IgD-negative memory B cell (primary cell): ENCODE measurements around the gene NDE1. TPM values are rescaled to one million over a fixed set of nuclear protein-coding genes. Genes with fewer than 3 reads are reported as not detected.
A peak's percentile ranks its signal among the peaks of the same experiment; 100 is the strongest.

Source experiments
- H3K27ac Mint-ChIP-seq, 3 donors: one replicate each; pipeline ENCODE4 v1.8.0; 2020 to 2022; ENCODE audit warnings: mild to moderate bottlenecking in 3 of 3, mixed read lengths in 3 of 3, moderate library complexity in 1 of 3
- H3K27me3 Mint-ChIP-seq: one replicate; pipeline ENCODE4 v1.8.0; 2021; ENCODE audit warnings: mixed read lengths
- H3K36me3 Mint-ChIP-seq: one replicate; pipeline ENCODE4 v1.8.0; 2020; ENCODE audit warnings: mild to moderate bottlenecking, mixed read lengths
- H3K4me1 Mint-ChIP-seq, 3 donors: one replicate each; pipeline ENCODE4 v1.8.0; 2020 to 2022; ENCODE audit warnings: mixed read lengths in 3 of 3, mild to moderate bottlenecking in 1 of 3
- H3K4me3 Mint-ChIP-seq, 4 donors: one replicate each; pipeline ENCODE4 v1.8.0; 2020 to 2022; ENCODE audit warnings: mild to moderate bottlenecking in 4 of 4, mixed read lengths in 4 of 4, moderate library complexity in 3 of 4
- H3K9me3 Mint-ChIP-seq, 3 donors: one replicate each; pipeline ENCODE4 v1.8.0; 2020 to 2021; ENCODE audit warnings: mixed read lengths in 3 of 3, mild to moderate bottlenecking in 1 of 3
- polyA plus RNA-seq: library from polyadenylated mRNA; unstranded; fragments of 300-500 nt; fragmentation: Illumina TruSeq; gene quantifications from one replicate; pipeline ENCODE4 v1.2.3, GENCODE V29; 2021

NDE1 gene
- polyA plus RNA-seq, 1 donor from 2014 or later = 79.2 TPM

DNA sequence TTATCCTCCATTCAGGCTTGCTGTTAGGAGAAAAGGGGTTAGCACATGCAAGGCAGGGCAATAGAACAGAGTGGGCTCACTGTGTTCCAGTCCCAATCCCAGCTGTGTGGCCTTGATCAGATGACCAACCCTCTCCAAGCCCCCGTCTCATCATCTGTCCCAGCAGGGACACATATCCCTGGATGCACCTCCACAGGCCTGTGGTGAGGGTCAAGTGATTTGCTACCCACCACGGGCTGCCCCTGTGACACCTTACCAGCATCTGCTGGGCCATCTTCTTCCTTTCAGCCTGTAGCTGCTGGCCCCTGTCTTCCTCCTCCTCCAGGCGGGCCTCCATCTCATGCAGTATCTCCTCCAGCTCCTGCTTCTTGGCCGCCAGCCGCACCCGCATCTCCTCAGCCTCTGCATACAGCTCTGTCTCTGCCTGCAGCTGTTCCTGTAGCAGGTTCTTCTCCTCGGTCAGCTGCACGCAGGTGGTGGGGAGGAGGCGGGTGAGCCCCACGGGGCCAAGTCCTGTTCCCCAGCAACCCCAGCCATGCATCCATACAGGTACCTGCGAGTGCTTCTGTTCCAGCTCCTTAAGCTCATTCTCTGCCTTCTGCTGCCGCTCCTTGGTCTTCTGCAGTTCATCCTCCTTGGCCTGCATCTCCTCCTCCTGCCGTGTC, 91.3 kb downstream of the NDE1 start:
- Mint-ChIP-seq H3K9me3 (peaks cover 0 to 5% (median 0%) of the 10 kb centered on the region in 3 donors), H3K27me3 (no peaks in the 10 kb centered on the region), H3K27ac (peak overlapping the region in 2 of 3 donors; percentile 51 to 78), H3K36me3 (peaks cover 17% of the 10 kb centered on the region), H3K4me1 (peaks cover 0 to 4% (median 1%) of the 10 kb centered on the region in 3 donors), H3K4me3 (no peak overlapping the region)

DNA sequence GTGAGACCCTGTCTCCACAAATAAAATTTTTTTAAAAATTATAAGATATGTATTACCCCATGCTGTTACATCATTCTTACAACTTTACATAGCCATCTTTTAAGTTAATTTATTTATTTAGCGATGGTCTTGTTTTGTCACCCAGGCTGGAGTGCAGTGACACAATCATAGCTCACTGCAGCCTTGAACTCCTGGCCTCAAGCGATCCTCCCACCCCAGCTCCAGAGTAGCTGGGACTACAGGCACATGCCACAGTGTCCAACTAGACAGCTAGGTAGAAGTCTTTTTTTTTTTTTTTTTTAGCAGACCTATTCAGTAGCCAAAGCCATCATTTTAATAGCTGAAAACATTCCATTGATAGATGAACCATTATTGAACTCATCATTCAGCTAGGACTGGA, 92.7 kb downstream of the NDE1 start:
- no peak overlapping the region for H3K27ac Mint-ChIP-seq
- H3K9me3 Mint-ChIP-seq = peaks cover 0 to 5% (median 0%) of the 10 kb centered on the region in 3 donors
- H3K4me3 Mint-ChIP-seq = no peak overlapping the region
- peaks cover 17% of the 10 kb centered on the region for H3K36me3 Mint-ChIP-seq
- H3K4me1 Mint-ChIP-seq = peaks cover 0 to 4% (median 1%) of the 10 kb centered on the region in 3 donors
- no peaks in the 10 kb centered on the region for H3K27me3 Mint-ChIP-seq

DNA sequence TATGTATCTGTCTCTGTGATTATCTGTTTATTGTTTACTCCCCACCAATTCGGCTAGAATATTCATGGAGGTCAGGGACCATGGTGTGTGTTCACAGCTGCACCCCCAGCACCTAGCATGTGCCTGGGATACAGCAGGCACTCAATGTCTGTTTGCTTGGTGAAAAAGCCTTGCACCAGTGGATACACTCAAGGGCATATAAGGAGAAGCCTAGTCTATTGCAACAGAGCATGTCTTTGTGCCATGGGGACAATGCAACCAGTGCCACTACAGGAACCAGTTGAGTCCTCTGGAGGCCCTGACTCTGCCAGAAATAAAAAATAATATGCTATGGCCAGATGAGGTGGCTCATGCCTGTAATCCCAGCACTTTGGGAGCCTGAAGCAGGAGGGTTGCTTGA, 93.6 kb downstream of the NDE1 start:
- peaks cover 17% of the 10 kb centered on the region for H3K36me3 Mint-ChIP-seq
- peak overlapping the region in 1 of 3 donors; percentile 27 for H3K27ac Mint-ChIP-seq
- H3K9me3 Mint-ChIP-seq = peaks cover 0 to 5% (median 0%) of the 10 kb centered on the region in 3 donors
- H3K27me3 Mint-ChIP-seq = no peaks in the 10 kb centered on the region
- peaks cover 0 to 4% (median 1%) of the 10 kb centered on the region in 3 donors for H3K4me1 Mint-ChIP-seq
- no peak overlapping the region for H3K4me3 Mint-ChIP-seq

DNA sequence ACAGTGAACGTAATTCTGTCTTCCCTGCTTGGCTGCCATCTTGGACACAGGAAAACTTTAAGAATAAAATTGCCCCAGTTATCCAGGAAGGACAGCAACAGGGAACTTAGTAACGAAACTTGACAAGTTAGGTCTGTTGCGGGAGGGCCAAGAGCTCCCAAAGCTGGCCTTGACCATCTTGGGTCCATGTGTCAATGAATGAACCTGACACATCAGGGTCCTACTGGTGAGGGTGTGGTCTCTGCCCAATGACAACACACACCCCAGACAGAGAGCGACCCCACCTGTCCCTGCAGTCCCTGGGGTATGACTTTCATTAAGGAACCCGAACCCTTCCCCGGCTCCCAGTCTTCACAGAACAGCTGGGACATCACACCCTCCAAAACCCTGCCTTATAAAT, 96.3 kb downstream of the NDE1 start:
- Mint-ChIP-seq H3K4me1 (peaks cover 0 to 4% (median 1%) of the 10 kb centered on the region in 3 donors), H3K27ac (no peak overlapping the region), H3K36me3 (peaks cover 9% of the 10 kb centered on the region), H3K9me3 (peaks cover 0 to 5% (median 0%) of the 10 kb centered on the region in 3 donors), H3K4me3 (no peak overlapping the region), H3K27me3 (no peaks in the 10 kb centered on the region)

DNA sequence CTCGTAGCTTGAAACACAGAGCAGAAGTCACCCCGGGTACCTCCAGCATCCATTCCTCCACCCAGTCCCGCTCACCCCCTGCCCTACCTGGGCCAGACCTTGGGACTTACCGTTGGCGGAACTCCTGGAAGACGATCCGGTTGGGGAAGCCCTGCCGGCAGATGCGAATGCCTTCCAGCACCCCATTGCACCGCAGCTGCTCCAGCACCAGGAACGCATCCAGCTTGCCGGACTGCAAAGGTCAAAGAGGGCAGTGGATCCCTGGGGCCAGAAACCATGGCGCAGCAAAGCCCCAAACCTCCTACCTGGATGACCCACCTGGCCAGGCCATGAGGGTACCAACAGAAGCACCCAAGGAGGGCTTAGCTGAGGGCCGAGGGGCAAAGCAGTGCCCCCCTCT, 97.9 kb downstream of the NDE1 start:
- no peaks in the 10 kb centered on the region for H3K27me3 Mint-ChIP-seq
- peaks cover 4% of the 10 kb centered on the region for H3K36me3 Mint-ChIP-seq
- no peaks in the 10 kb centered on the region for H3K4me1 Mint-ChIP-seq
- H3K9me3 Mint-ChIP-seq = no peaks in the 10 kb centered on the region
- no peak overlapping the region for H3K4me3 Mint-ChIP-seq
- no peak overlapping the region for H3K27ac Mint-ChIP-seq

DNA sequence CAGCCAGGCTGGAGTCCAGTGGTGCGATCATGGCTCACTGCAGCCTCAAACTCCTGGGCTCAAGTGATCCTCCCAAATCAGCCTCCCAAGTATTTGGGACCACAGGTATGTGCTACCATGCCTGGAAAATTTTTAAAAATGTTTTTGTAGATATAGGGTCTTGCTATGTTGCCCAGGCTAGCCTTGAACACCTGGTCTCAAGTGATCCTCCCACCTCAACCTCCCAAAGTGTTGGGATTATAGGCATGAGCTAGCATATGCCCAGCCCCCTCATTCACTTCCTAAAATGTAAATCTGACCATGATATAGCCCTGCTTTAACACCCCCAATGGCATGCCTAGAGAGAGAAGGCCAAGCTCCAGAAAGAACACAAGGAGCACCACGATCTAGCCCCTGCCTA, 98.6 kb downstream of the NDE1 start:
- Mint-ChIP-seq H3K4me3 (peak overlapping the region in 1 of 4 donors; percentile 6), H3K4me1 (no peaks in the 10 kb centered on the region), H3K27ac (no peak overlapping the region), H3K9me3 (no peaks in the 10 kb centered on the region), H3K27me3 (no peaks in the 10 kb centered on the region), H3K36me3 (peaks cover 2% of the 10 kb centered on the region)

DNA sequence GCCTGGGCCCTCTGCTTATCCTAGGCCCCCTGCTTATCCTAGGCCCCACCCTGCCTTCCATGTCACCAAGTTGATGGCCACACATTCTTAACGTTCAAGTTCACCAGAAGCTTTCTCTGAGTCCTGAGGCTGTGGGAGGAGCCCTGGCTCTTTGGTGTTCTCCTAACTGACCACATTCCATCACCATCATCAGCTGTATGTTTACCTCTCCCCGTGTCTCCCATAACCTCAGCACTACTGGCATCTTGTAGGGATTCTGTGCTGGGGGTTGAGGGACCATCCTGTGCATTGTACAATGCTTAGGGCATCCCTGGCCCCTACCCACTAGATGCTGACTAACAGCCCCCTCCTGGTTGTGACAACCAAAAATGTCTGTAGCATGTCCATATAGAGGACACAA, 99.3 kb downstream of the NDE1 start:
- Mint-ChIP-seq H3K27me3 (no peaks in the 10 kb centered on the region), H3K27ac (peak overlapping the region in 1 of 3 donors; percentile 62), H3K36me3 (peaks cover 2% of the 10 kb centered on the region), H3K9me3 (no peaks in the 10 kb centered on the region), H3K4me3 (no peak overlapping the region), H3K4me1 (no peaks in the 10 kb centered on the region)

DNA sequence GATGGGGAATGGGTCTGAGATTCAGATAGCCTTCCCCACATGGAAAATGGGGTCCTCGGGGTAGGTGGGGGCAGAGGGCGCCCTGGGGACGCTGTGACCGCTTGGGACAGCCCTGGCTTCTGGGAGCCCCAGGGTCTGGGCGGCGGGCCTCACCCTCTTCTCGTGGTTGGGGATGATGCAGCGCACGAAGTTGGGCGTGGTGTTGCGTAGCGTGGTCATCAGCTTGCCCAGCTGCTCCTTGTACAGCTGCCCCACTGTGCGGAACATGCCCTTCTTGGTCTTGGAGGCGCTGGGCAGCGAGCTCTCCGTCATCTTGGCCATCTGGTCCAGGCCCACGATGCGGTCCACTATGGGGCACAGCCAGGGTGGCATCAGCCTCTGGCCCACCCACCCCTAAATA, 99.9 kb downstream of the NDE1 start:
- no peak overlapping the region for H3K27ac Mint-ChIP-seq
- H3K4me3 Mint-ChIP-seq = no peak overlapping the region
- no peaks in the 10 kb centered on the region for H3K27me3 Mint-ChIP-seq
- no peaks in the 10 kb centered on the region for H3K4me1 Mint-ChIP-seq
- no peaks in the 10 kb centered on the region for H3K9me3 Mint-ChIP-seq
- peaks cover 2% of the 10 kb centered on the region for H3K36me3 Mint-ChIP-seq

DNA sequence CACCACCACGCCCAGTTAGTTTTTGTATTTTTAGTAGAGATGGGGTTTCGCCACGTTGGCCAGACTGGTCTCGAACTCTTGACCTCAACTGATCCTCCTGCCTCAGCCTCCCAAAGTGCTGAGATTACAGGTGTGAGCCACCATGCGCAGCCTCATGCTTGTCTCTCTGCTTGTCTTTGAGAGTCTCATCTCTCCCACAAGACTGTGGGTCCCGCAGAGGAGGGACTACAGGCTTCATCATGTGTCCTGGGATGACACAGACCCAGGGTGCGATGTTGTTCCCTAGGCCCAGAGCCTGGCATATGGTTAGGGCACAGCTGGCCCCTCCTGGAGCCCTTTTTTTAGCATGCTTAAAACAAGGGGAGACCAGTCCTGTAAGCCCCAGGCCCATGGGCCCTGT, 101.9 kb downstream of the NDE1 start:
- H3K9me3 Mint-ChIP-seq = no peaks in the 10 kb centered on the region
- no peak overlapping the region for H3K27ac Mint-ChIP-seq
- peaks cover 0 to 7% (median 6%) of the 10 kb centered on the region in 3 donors for H3K4me1 Mint-ChIP-seq
- no peak overlapping the region for H3K4me3 Mint-ChIP-seq
- peaks cover 2% of the 10 kb centered on the region for H3K36me3 Mint-ChIP-seq
- no peaks in the 10 kb centered on the region for H3K27me3 Mint-ChIP-seq

DNA sequence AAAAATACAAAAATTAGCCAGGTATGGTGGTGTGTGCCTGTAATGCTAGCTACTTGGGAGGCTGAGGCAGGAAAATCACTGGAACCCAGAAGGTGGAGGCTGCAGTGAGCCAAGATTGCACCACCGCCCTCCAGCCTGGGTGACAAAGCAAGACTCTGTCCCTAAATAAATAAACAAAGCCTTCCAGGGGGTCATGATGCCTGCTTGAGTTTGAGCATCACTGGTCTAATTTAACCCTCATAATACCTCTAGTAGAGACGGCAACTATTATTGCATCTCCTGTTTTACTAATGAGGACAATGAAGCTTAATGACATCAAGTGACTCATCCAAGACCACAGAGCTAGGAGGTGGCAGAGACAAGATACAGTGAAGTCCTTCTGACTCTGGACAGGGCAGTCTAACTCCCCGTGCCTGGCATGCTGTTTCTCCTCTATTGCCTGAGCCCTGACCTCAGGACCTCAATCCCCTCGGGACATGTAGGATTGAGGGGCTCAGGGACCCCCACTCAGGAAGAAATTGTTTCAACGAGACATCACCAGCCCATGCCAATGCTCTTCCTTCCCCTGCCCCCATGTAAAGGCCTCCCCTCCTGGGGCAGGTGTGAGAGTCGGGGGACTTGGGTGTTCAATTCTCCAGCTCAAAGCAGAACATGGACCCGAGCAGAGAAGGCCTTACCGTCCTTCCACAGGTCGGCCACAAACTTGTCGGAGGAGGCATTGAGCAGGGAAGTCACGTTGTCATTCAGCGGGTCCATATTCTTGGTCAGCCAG, 102.9 kb downstream of the NDE1 start:
- Mint-ChIP-seq H3K27ac (peak overlapping the region in 1 of 3 donors; percentile 81), H3K4me3 (no peak overlapping the region), H3K4me1 (peaks cover 0 to 7% (median 6%) of the 10 kb centered on the region in 3 donors), H3K9me3 (no peaks in the 10 kb centered on the region), H3K36me3 (peaks cover 2% of the 10 kb centered on the region), H3K27me3 (no peaks in the 10 kb centered on the region)

DNA sequence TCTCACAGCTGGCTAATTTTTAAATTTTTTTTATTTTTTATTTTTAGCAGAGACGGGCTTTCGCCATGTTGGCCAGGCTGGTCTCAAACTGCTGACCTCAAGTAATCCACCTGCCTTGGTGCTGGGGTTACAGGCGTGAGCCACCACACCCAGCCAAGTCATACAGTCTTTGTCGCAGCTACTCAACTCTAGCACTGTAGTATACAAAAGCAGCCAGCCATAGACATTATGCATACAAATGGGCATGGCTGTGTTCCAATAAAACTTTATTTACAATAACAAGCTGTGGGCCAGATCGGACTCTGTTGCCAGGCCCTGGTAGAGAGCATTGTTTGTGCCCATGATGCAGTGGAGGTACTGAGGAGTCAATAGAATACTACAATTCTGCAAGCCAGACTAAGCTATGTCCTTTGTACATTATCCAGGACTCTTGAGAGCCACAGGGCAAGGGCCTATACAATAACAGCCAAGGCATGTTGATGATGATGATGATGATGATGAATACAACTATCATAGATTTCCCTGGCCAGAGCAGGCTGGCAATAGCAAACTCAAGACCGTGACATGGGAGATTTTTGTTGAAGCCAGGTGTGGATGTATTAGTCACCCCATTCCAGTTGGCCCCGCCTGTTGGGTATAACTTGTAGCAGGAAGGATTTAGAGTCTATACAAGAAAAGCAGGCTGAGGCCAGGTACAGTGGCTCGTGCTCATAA, 104.9 kb downstream of the NDE1 start:
- peaks cover 4% of the 10 kb centered on the region for H3K27me3 Mint-ChIP-seq
- no peaks in the 10 kb centered on the region for H3K9me3 Mint-ChIP-seq
- peaks cover 0 to 7% (median 6%) of the 10 kb centered on the region in 3 donors for H3K4me1 Mint-ChIP-seq
- peak overlapping the region in 1 of 3 donors; percentile 63 for H3K27ac Mint-ChIP-seq
- H3K36me3 Mint-ChIP-seq = no peaks in the 10 kb centered on the region
- no peak overlapping the region for H3K4me3 Mint-ChIP-seq

DNA sequence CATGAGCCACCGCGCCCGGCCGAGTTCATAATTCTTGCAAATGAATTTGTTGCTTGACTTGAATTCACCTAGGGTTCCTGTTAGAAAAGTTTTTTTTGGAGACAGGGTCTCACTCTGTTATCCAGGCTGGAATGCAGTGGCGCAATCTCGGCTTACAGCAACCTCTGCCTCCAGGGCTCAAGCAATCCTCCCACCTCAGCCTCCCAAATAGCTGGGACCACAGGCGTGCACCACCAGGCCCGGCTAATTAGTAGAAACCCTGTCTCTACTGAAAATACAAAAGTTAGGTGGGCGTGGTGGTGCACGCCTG, 107.0 kb downstream of the NDE1 start:
- Mint-ChIP-seq H3K4me1 (peaks cover 0 to 7% (median 6%) of the 10 kb centered on the region in 3 donors), H3K9me3 (no peaks in the 10 kb centered on the region), H3K4me3 (no peak overlapping the region), H3K36me3 (no peaks in the 10 kb centered on the region), H3K27me3 (peaks cover 11% of the 10 kb centered on the region), H3K27ac (peak overlapping the region in 1 of 3 donors; percentile 30)

DNA sequence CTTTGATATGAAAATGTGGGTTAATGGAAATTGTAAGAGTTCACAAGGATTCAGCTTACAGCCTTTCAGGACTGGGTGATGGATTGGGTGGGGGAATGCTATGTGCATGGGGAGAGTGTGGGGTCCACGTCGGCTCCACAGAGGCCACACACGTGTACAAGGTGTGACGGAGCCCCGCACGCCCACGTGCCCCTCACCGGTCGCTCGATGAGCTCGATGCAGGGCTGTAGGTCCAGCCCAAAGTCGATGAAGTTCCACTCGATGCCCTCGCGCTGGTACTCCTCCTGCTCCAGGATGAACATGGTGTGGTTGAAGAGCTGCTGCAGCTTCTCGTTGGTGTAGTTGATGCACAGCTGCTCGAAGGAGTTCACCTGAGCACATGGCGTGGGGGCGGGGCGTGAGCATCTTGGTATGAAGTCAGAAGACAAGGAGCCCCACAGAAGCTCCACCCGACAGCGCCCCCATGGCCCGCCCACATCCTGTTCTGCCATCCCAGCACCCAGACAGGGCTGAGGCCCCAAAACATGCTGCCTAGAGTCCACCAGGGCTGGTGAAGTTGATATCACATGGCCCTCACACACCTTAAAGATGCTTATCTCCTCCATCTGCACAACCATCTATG, 107.7 kb downstream of the NDE1 start:
- peaks cover 16% of the 10 kb centered on the region for H3K27me3 Mint-ChIP-seq
- H3K4me3 Mint-ChIP-seq = no peak overlapping the region
- no peak overlapping the region for H3K27ac Mint-ChIP-seq
- H3K36me3 Mint-ChIP-seq = no peaks in the 10 kb centered on the region
- peaks cover 0 to 7% (median 6%) of the 10 kb centered on the region in 3 donors for H3K4me1 Mint-ChIP-seq
- H3K9me3 Mint-ChIP-seq = no peaks in the 10 kb centered on the region

DNA sequence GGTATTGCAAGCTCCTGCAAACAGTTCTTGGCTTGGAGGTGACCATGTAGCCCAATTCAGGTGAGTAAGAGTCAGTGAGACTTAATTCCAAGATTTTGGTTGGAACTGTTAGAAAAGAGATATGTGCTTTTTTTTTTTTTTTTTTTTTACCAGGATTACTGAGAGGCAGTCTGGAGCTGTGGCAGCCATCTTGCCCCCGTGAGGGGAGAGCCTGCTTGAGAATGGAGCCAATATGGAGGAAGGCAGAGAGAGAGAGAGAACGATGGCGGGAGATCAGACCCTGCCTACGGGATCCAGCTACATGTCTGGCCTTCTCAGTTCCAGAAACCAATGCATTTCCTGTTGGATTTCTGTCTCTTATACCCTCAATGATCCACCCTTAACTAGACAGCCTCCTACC, 109.0 kb downstream of the NDE1 start:
- H3K4me3 Mint-ChIP-seq = no peak overlapping the region
- H3K36me3 Mint-ChIP-seq = no peaks in the 10 kb centered on the region
- no peak overlapping the region for H3K27ac Mint-ChIP-seq
- H3K27me3 Mint-ChIP-seq = peaks cover 21% of the 10 kb centered on the region
- no peaks in the 10 kb centered on the region for H3K9me3 Mint-ChIP-seq
- H3K4me1 Mint-ChIP-seq = peaks cover 0 to 7% (median 6%) of the 10 kb centered on the region in 3 donors

DNA sequence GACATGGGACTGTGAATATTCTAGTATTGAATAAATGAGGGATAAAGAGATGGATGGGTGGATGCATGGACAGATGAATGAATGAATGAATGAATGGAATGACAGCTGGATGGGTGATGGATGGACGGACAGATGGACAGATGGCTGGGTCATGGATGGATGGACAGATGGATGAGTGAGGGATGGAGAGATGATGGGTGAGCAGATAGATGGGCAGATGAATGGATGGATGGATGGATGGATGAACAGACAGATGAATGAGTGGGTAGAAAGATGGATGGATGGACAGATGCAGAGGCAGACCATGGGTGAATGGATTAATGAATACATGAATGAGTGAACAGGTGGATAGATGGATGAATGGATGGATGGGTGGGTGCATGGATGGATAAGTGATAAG, 110.1 kb downstream of the NDE1 start:
- H3K27me3 Mint-ChIP-seq = peaks cover 22% of the 10 kb centered on the region
- H3K9me3 Mint-ChIP-seq = no peaks in the 10 kb centered on the region
- no peaks in the 10 kb centered on the region for H3K36me3 Mint-ChIP-seq
- peak overlapping the region in 1 of 3 donors; percentile 11 for H3K27ac Mint-ChIP-seq
- H3K4me1 Mint-ChIP-seq = peaks cover 0 to 7% (median 5%) of the 10 kb centered on the region in 3 donors
- H3K4me3 Mint-ChIP-seq = peak overlapping the region in 1 of 4 donors; percentile 4
